ENCODE data around the gene MUC4. TPM values are rescaled to one million over a fixed set of nuclear protein-coding genes. Genes with fewer than 3 reads are reported as not detected.

Gene MUC4
- total and polyA plus RNA-seq, 9 of the 15 experiments (the other 6 are each of a cell fraction or from before 2014, with no cell fraction given): under 0.01 to 0.21 (median 0.10) TPM; not detected in 4

GRCh38 chr3:195698647-195699387 is 112.9 kb downstream of the MUC4 start (continued):
- TF ChIP-seq IRF9 (tag; IDR thresholded peaks at IDR 0.05) (no peak), SP2 (IDR thresholded peaks at IDR 0.05; ENCODE audit: extremely low read depth, low read depth, low read length, poor library complexity, severe bottlenecking) (no peak), ZSCAN29 (IDR thresholded peaks at IDR 0.05) (no peak), DIDO1 (tag; IDR thresholded peaks at IDR 0.05; ENCODE audit: low read depth) (no peak), ETS2 (tag; IDR thresholded peaks at IDR 0.05; ENCODE audit: borderline replicate concordance, poor library complexity, severe bottlenecking) (no peak), NCOA6 (IDR thresholded peaks at IDR 0.05) (no peak), SLC30A9 (CRISPR knock-in tag; IDR thresholded peaks at IDR 0.05) (no peak), EZH2 (IDR thresholded peaks at IDR 0.05; ENCODE audit: borderline replicate concordance, low read depth, low read length) (no peak), RERE (CRISPR knock-in tag; IDR thresholded peaks at IDR 0.05; ENCODE audit: borderline replicate concordance) (no peak), ERF (CRISPR knock-in tag; IDR thresholded peaks at IDR 0.05) (no peak), HDAC8 (tag; IDR thresholded peaks at IDR 0.05) (no peak), ZBTB11 (CRISPR knock-in tag; IDR thresholded peaks at IDR 0.05) (peak in 1 of 3 experiments; percentile 10; a peak in 1 of 6 replicates), RNF2 (IDR thresholded peaks at IDR 0.05) (no peak), ZBTB26 (CRISPR knock-in tag; IDR thresholded peaks at IDR 0.05) (no peak), RBM15 (IDR thresholded peaks at IDR 0.05; ENCODE audit: insufficient read depth, low read length) (no peak)

All from K562 (cell line).